ENCODE data around the gene RPL32.

Gene RPL32

DNA sequence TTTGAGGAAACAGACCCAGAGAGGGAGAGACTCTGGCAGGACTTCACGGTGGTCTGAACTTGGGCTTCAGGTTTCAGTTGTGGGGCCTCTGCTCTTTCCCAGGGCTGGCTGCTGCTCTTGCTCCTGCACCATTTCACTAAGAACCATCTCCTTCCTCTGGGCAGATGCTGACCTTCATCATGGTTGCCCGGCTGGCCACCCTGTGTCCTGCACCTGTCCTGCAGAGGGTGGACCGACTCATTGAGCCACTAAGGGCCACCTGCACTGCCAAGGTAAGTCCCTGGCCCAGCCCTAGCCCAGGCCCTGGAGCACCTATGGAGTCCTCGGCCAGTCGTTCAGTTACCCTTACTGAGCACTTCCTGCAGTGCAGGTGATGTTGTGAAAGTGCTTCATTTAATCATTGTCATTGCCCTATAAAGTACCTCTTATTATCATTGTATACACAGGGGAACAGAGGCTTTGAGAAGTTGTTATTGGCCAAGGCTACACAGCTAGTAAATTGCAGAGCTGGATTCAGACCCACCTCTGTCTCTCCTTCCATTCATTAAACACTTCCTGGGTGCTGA, 10.0 kb downstream of the RPL32 start:
- Histone ChIP-seq H3K36me3 (ENCODE audit: insufficient read depth, low read length) (peaks cover 32% of the 10 kb centered on the region), H3K4me1 (ENCODE audit: control insufficient read depth, insufficient read depth, low read length, unreplicated experiment) (peaks cover under 1% of the 10 kb centered on the region), H3K27ac (ENCODE audit: low read depth, low read length) (no peak overlapping the region), H3K27me3 (ENCODE audit: insufficient read depth, low read length) (no peaks in the 10 kb centered on the region), H3K4me3 (ENCODE audit: low read depth, low read length) (no peak overlapping the region), H2AFZ (ENCODE audit: low read length, unreplicated experiment) (no peak overlapping the region), H3K79me2 (ENCODE audit: control insufficient read depth, insufficient read depth, low read length, unreplicated experiment) (peaks cover 11% of the 10 kb centered on the region)

DNA sequence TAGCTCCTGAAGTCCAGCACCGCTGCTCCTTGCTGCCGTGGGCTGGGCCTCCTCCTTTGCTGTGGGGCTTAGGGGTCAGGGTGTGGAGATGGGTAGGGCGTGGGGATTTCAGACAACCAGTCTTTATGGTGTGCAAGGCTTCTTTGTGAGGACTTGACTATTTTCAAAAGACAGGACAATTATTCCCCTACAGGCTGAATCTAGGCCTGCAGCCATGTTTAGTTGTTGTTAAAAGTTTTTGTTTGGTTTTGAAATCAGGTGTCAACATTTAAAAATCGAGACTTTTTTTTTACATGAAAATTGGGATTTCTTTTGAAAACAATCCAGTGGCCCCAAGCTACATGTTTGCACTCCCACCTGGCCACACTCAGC, 10.6 kb downstream of the RPL32 start:
- Histone ChIP-seq H3K79me2 (ENCODE audit: control insufficient read depth, insufficient read depth, low read length, unreplicated experiment) (peaks cover 5% of the 10 kb centered on the region), H3K4me1 (ENCODE audit: control insufficient read depth, insufficient read depth, low read length, unreplicated experiment) (no peaks in the 10 kb centered on the region), H3K27ac (ENCODE audit: low read depth, low read length) (no peak overlapping the region), H3K4me3 (ENCODE audit: low read depth, low read length) (no peak overlapping the region), H2AFZ (ENCODE audit: low read length, unreplicated experiment) (no peak overlapping the region), H3K36me3 (ENCODE audit: insufficient read depth, low read length) (peaks cover 26% of the 10 kb centered on the region), H3K27me3 (ENCODE audit: insufficient read depth, low read length) (no peaks in the 10 kb centered on the region)

DNA sequence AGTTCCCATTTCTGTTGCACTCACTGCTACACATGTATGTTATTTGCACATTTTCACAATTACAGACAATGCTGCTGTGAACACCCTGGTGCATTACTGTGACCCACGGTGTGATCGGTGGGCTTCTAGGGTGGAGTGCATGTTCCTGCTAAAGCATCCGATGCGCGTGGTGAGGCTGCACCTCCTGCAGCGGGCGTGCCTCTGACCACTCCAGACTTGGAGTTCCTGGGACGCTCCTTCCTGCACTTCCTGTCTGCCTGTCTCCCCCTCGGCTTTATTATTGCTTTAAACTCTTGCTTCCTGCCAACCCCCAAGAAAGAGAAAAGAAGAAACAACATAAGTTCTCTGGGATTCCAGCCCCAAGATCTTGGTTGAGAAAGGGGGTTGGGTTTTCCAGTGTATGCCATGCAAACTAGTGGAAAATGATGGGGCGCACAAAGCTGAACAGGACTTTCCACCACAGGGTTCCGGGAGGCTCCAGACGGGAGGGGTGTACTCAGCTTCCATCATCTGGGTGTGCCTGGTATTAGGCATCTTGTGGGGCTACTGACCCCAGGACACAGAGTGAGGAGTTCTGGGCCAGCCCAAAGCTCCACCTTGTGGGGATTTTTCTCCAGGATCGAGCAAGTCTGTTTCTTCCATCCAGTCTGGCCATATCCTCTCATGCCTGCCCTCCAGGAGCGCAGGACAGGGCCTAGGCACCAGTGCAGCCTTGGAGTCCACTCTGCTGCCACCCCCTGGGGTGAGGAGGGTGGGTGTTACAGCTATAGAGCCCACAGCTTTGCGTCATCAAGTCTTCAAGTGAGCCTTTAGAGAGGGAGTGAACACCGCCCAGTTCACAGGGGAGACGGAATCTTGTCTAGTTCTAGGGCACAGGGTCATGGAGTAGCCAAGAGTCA, 11.2 kb downstream of the RPL32 start:
- Histone ChIP-seq H3K27me3 (ENCODE audit: insufficient read depth, low read length) (no peaks in the 10 kb centered on the region), H3K36me3 (ENCODE audit: insufficient read depth, low read length) (peaks cover 20% of the 10 kb centered on the region), H3K4me1 (ENCODE audit: control insufficient read depth, insufficient read depth, low read length, unreplicated experiment) (no peaks in the 10 kb centered on the region), H2AFZ (ENCODE audit: low read length, unreplicated experiment) (no peak overlapping the region), H3K79me2 (ENCODE audit: control insufficient read depth, insufficient read depth, low read length, unreplicated experiment) (no peaks in the 10 kb centered on the region), H3K27ac (ENCODE audit: low read depth, low read length) (no peak overlapping the region), H3K4me3 (ENCODE audit: low read depth, low read length) (no peak overlapping the region)

DNA sequence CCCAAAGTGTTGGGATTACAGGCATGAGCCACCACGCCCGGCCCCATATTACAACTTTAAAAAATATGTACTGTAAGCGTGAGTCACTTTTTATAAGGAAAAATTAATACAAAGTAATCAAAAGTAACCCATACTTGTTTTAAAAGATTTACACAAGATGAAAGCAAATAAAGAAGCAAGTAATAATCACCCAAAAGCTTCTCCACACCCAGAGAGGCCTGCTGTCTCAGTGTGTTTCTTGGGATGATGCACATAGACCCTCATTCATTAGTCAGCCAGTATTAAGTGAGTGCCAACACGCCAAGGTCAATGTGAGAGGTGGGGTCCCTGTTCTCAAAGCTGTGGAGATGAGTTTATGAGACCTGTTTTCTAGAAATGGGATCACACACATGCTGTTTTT, 12.0 kb downstream of the RPL32 start:
- H3K4me1 ChIP-seq (ENCODE audit: control insufficient read depth, insufficient read depth, low read length, unreplicated experiment): no peaks in the 10 kb centered on the region
- no peak overlapping the region for H3K27ac ChIP-seq (ENCODE audit: low read depth, low read length)
- peaks cover 13% of the 10 kb centered on the region for H3K36me3 ChIP-seq (ENCODE audit: insufficient read depth, low read length)
- no peaks in the 10 kb centered on the region for H3K27me3 ChIP-seq (ENCODE audit: insufficient read depth, low read length)
- H3K4me3 ChIP-seq (ENCODE audit: low read depth, low read length): no peak overlapping the region
- H3K79me2 ChIP-seq (ENCODE audit: control insufficient read depth, insufficient read depth, low read length, unreplicated experiment): no peaks in the 10 kb centered on the region
- no peak overlapping the region for H2AFZ ChIP-seq (ENCODE audit: low read length, unreplicated experiment)

DNA sequence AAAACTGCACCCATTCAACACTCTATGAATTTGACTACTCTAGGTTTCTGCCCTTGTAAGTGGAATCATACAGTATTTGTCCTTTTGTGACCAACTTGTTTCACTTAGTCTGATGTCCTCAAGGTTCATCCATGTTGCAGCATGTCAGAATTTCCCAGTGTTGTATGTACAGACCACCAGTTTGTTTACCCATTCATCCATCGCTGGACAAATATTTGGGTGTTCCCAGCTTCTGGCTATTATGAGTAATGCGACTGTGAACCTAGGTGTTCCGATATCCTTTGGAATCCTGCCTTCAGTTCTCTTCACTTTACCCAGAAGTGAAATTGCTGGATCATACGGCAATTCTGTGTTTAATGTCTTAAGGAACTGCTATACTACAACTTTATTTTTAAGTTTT, 12.6 kb downstream of the RPL32 start:
- Histone ChIP-seq H3K4me3 (ENCODE audit: low read depth, low read length) (no peak overlapping the region), H2AFZ (ENCODE audit: low read length, unreplicated experiment) (no peak overlapping the region), H3K27me3 (ENCODE audit: insufficient read depth, low read length) (no peaks in the 10 kb centered on the region), H3K79me2 (ENCODE audit: control insufficient read depth, insufficient read depth, low read length, unreplicated experiment) (no peaks in the 10 kb centered on the region), H3K36me3 (ENCODE audit: insufficient read depth, low read length) (peaks cover 10% of the 10 kb centered on the region; the same call in 1 of the 2 replicates), H3K4me1 (ENCODE audit: control insufficient read depth, insufficient read depth, low read length, unreplicated experiment) (no peaks in the 10 kb centered on the region), H3K27ac (ENCODE audit: low read depth, low read length) (no peak overlapping the region)

DNA sequence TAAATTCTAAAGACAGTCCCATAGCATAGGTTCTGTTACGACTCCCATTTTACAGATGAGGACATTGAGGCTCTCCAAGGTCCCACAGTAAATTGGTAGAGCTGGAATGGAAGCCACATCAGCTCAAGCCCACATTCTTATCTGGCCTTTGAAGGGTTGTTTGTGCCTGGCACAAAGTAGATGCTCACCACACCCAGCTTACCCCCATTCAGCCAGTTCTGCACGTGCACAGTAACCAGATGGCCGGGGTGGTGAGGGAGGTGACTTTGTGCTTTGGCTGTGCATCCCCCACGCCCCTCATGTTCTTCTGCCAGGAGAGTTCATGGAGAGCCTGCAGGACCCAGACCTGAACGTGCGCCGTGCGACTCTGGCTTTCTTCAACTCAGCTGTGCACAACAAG, 16.2 kb downstream of the RPL32 start:
- Histone ChIP-seq H3K27ac (ENCODE audit: low read depth, low read length) (no peak overlapping the region), H3K4me3 (ENCODE audit: low read depth, low read length) (no peak overlapping the region), H3K4me1 (ENCODE audit: control insufficient read depth, insufficient read depth, low read length, unreplicated experiment) (no peaks in the 10 kb centered on the region), H2AFZ (ENCODE audit: low read length, unreplicated experiment) (no peak overlapping the region), H3K36me3 (ENCODE audit: insufficient read depth, low read length) (no peaks in the 10 kb centered on the region), H3K27me3 (ENCODE audit: insufficient read depth, low read length) (no peaks in the 10 kb centered on the region), H3K79me2 (ENCODE audit: control insufficient read depth, insufficient read depth, low read length, unreplicated experiment) (no peaks in the 10 kb centered on the region)

DNA sequence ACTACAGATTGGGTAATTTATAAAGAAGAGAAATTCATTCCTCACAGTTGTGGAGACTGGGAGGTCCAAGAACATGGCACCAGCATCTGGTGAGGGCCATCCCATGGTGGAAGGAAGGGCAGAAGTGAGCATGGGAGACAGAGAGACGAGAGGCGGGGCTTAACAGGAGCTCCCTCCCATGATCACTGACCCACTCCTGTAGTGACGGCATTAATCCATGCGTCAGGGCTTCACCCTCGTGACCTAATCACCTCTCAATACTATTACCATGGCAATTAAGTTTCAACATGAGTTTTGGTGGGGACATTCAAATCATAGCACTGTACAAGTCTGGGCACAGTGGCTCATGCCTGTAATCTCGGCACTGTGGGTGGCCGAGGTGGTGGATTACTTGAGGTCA, 17.1 kb downstream of the RPL32 start:
- Histone ChIP-seq H3K27ac (ENCODE audit: low read depth, low read length) (no peak overlapping the region), H2AFZ (ENCODE audit: low read length, unreplicated experiment) (no peak overlapping the region), H3K4me3 (ENCODE audit: low read depth, low read length) (no peak overlapping the region), H3K27me3 (ENCODE audit: insufficient read depth, low read length) (no peaks in the 10 kb centered on the region), H3K79me2 (ENCODE audit: control insufficient read depth, insufficient read depth, low read length, unreplicated experiment) (no peaks in the 10 kb centered on the region), H3K36me3 (ENCODE audit: insufficient read depth, low read length) (no peaks in the 10 kb centered on the region), H3K4me1 (ENCODE audit: control insufficient read depth, insufficient read depth, low read length, unreplicated experiment) (no peaks in the 10 kb centered on the region)

DNA sequence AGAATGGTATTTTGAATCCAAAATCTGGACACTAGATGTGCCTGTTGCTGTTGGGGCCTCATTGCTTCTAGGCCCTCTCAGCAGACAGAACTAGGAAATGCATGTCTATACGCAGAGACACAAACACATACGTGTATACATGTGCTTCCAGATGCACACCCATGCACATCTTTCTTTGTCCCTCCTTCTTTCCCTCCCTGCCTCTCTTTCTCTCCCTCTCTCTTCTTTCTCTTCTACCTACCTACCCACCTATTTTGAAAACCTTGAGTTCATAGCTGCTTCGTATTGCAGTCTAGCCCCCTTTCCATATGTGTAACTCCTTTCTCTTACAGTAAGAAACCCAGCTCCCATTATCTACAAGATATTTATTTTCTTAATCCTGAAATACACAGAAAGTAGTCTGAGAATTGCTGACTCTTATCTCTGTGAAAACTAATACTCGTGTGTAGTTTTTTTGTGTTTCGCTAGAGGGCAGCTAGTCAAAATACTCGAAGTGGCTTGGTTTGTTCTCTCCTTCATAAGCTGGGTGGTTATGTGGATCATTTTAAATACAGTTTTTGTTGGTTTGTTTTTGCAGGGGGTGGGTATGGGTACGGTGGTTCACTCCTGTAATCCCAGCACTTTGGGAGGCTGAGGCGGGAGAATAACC, 18.5 kb downstream of the RPL32 start:
- H3K4me1 ChIP-seq (ENCODE audit: control insufficient read depth, insufficient read depth, low read length, unreplicated experiment): no peaks in the 10 kb centered on the region
- no peaks in the 10 kb centered on the region for H3K27me3 ChIP-seq (ENCODE audit: insufficient read depth, low read length)
- H3K4me3 ChIP-seq (ENCODE audit: low read depth, low read length): no peak overlapping the region
- no peak overlapping the region for H3K27ac ChIP-seq (ENCODE audit: low read depth, low read length)
- no peaks in the 10 kb centered on the region for H3K79me2 ChIP-seq (ENCODE audit: control insufficient read depth, insufficient read depth, low read length, unreplicated experiment)
- no peaks in the 10 kb centered on the region for H3K36me3 ChIP-seq (ENCODE audit: insufficient read depth, low read length)
- H2AFZ ChIP-seq (ENCODE audit: low read length, unreplicated experiment): no peak overlapping the region

DNA sequence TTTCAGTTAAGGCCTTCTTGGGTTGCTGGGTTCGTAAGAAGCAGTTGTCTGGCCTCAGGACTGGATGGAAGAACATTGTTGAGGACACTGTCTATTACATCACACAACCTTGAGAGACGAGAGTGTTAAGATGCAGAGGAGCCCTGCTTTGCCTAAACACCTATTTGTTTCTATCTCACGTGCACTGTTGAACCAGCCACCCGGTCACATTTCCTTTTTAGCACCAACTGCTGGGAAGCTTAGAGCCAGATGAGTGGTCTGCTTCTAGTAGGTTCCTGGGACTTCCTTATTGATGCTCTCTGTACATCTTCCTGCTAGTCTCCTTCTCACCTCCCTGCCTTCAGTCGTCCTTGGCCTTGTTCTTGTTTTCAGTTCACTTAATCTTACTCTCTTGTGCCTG, 22.6 kb downstream of the RPL32 start:
- H3K36me3 ChIP-seq (ENCODE audit: insufficient read depth, low read length): no peaks in the 10 kb centered on the region
- no peak overlapping the region for H2AFZ ChIP-seq (ENCODE audit: low read length, unreplicated experiment)
- no peaks in the 10 kb centered on the region for H3K4me1 ChIP-seq (ENCODE audit: control insufficient read depth, insufficient read depth, low read length, unreplicated experiment)

DNA sequence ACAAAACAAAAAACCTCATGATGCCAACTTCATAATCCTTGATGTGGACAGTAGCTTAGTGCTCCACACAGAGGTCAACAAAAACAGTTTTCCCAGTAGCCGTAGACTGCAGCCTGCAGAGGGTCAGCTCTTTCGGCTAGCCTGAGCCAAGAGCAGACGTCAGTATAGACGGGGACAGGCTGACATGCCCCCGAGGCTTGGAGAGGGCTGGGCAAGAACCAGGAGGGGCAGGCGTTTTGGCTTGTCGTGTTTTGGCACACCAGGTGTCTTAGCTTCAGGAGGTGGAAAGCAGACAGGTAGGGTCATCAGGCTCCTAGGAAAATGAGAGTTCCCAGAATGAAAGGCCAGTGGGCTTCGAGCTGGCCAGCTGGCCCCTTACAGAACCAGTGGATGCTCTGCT, 23.1 kb downstream of the RPL32 start:
- H3K4me3 ChIP-seq (ENCODE audit: low read depth, low read length): no peak overlapping the region
- H3K79me2 ChIP-seq (ENCODE audit: control insufficient read depth, insufficient read depth, low read length, unreplicated experiment): no peaks in the 10 kb centered on the region
- no peaks in the 10 kb centered on the region for H3K4me1 ChIP-seq (ENCODE audit: control insufficient read depth, insufficient read depth, low read length, unreplicated experiment)
- no peak overlapping the region for H3K27ac ChIP-seq (ENCODE audit: low read depth, low read length)
- no peak overlapping the region for H2AFZ ChIP-seq (ENCODE audit: low read length, unreplicated experiment)
- no peaks in the 10 kb centered on the region for H3K27me3 ChIP-seq (ENCODE audit: insufficient read depth, low read length)
- H3K36me3 ChIP-seq (ENCODE audit: insufficient read depth, low read length): no peaks in the 10 kb centered on the region

More for the DNA sequence above, 22.6 kb downstream of the RPL32 start:
- Histone ChIP-seq H3K27ac (ENCODE audit: low read depth, low read length) (no peak overlapping the region), H3K79me2 (ENCODE audit: control insufficient read depth, insufficient read depth, low read length, unreplicated experiment) (no peaks in the 10 kb centered on the region), H3K27me3 (ENCODE audit: insufficient read depth, low read length) (no peaks in the 10 kb centered on the region), H3K4me3 (ENCODE audit: low read depth, low read length) (no peak overlapping the region)

DNA sequence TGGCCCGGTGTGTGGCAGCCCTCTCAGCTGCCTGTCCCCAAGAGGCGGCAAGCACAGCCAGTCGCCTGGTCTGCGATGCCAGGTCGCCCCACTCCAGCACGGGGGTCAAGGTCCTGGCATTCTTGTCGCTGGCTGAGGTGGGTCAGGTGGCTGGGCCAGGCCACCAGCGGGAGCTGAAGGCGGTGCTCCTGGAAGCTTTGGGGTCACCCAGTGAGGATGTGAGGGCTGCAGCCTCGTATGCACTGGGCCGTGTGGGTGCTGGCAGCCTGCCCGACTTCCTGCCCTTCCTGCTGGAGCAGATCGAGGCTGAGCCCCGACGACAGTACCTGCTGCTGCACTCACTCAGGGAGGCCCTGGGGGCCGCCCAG, 24.0 kb downstream of the RPL32 start:
- Histone ChIP-seq H3K4me1 (ENCODE audit: control insufficient read depth, insufficient read depth, low read length, unreplicated experiment) (no peaks in the 10 kb centered on the region), H2AFZ (ENCODE audit: low read length, unreplicated experiment) (no peak overlapping the region), H3K27me3 (ENCODE audit: insufficient read depth, low read length) (no peaks in the 10 kb centered on the region), H3K79me2 (ENCODE audit: control insufficient read depth, insufficient read depth, low read length, unreplicated experiment) (no peaks in the 10 kb centered on the region), H3K36me3 (ENCODE audit: insufficient read depth, low read length) (no peaks in the 10 kb centered on the region), H3K4me3 (ENCODE audit: low read depth, low read length) (no peak overlapping the region), H3K27ac (ENCODE audit: low read depth, low read length) (no peak overlapping the region)
